IPS-18c (cell line): ENCODE results near the gene BMPER.

ENCODE experiments used
- H3K4me3 ChIP-seq: 2 replicates; pipeline ENCODE4 v1.7.0; 2013; ENCODE audit warnings: low read depth, mild to moderate bottlenecking, low read length, moderate library complexity; ENCODE audit not compliant: insufficient read depth
- H3K9me3 ChIP-seq: one replicate; pipeline ENCODE4 v1.6.1; 2013; ENCODE audit warnings: mild to moderate bottlenecking, low read length, moderate library complexity; ENCODE audit not compliant: control insufficient read depth, insufficient read depth

BMPER gene

GRCh38 chr7:34034728-34035127, 129.4 kb downstream of the BMPER start:
- no peak overlapping the region for H3K4me3 ChIP-seq
- H3K9me3 ChIP-seq: no peaks in the 10 kb centered on the region

- no peaks in the 10 kb centered on the region for H3K9me3 ChIP-seq
- H3K4me3 ChIP-seq: no peak overlapping the region
Measured at GRCh38 chr7:34036051-34036920, 130.9 kb downstream of the BMPER start.

GRCh38 chr7:34036972-34037792, 131.8 kb downstream of the BMPER start:
- H3K4me3 ChIP-seq: no peak overlapping the region
- H3K9me3 ChIP-seq: no peaks in the 10 kb centered on the region

DNA sequence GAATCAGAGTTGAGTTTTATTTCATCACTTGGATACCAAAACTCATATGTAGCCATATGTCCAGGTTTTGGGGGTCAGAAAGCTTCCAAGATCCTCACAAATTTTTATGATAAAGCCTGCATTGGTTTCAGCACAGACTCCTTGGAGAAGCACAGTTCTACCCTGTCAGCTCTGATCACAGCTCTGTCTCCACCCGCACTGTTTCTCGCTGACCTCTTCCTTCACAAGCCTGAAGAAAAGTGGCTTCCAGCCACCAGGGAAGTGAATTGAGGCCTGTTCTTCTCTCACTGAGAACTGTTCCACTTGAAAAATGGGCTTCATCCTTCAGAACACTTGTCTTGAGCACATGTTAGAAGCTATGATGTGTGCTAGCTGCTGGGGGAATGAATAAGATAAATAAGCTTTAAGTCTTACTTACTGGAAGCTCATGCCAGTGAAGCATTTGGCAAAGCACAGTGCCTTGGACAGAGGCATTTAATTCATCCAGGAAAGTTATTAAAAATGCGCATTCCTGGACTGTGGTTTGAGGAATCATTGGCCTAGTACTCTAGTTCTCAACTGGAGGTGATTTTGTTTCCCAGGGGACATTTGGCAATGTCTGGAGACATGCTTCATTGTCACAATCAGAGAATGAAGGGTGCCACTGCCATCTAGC, 133.6 kb downstream of the BMPER start:
- no peak overlapping the region for H3K4me3 ChIP-seq
- H3K9me3 ChIP-seq: no peaks in the 10 kb centered on the region

- H3K9me3 ChIP-seq: no peaks in the 10 kb centered on the region
- H3K4me3 ChIP-seq: no peak overlapping the region
Measured at GRCh38 chr7:34041707-34042106, 136.4 kb downstream of the BMPER start.

DNA sequence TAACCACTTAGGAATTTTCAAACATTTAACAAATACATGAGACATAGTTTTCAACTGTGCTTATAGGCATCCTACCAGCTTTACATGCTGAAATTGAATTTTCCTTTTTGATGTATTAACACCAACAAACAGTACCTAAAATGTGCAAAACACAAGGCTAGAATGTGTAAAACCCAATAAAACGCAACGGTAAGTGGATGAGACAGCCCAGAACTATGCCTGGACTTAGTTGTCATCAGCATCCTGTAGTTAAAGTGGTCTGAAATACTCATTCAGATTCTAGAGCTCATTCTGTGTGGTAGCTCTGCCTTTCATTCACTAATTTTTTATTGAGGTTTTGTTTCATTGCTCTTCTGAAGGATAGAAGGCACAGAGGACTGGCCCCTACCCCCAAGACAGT, 137.1 kb downstream of the BMPER start:
- no peak overlapping the region for H3K4me3 ChIP-seq
- H3K9me3 ChIP-seq: no peaks in the 10 kb centered on the region

GRCh38 chr7:34043461-34044305, 138.3 kb downstream of the BMPER start:
- Histone ChIP-seq H3K4me3 (no peak overlapping the region), H3K9me3 (no peaks in the 10 kb centered on the region)

- Histone ChIP-seq H3K4me3 (no peak overlapping the region), H3K9me3 (no peaks in the 10 kb centered on the region)
Measured at GRCh38 chr7:34044306-34044643, 138.9 kb downstream of the BMPER start.

- Histone ChIP-seq H3K4me3 (no peak overlapping the region), H3K9me3 (no peaks in the 10 kb centered on the region)
Measured at GRCh38 chr7:34044734-34045353, 139.5 kb downstream of the BMPER start.

DNA sequence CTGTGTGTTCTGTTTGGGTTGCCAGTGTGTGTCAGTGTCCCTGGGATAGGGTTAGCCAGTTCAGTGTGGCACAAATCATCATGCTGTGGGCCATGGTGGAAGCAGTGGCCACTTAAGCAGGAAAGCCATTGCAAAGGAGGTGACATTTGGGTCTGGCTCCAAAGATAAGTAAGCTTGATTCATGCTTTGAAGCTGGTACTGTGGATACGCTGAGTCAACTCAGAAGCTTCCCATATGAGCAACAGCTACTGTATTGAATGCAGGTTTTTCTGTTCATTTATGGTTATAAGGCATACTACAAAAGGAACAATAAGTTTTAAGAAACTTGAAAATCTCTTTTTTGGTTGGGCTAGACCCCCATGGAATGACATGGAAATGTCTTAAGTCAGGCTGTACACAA, 143.1 kb downstream of the BMPER start:
- H3K4me3 ChIP-seq: no peak overlapping the region
- H3K9me3 ChIP-seq: no peaks in the 10 kb centered on the region

DNA sequence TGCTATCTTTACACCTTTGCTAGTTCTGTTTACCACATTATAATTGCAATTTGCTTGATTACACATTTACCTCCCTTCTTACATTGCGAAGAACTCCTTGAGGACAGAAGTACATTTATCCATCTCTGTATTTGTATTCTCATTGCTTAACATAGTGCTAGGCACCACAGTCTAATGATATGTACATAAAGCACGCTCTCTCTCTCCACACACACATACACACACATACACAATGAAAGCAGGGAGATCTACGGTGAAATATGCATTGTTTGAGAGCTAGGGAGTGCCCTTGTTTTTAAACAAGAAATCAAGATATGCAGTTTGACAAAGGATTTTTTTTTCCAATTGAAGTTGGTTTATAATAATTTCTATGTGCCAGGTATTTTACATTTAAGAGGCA, 148.7 kb downstream of the BMPER start:
- H3K9me3 ChIP-seq: no peaks in the 10 kb centered on the region

DNA sequence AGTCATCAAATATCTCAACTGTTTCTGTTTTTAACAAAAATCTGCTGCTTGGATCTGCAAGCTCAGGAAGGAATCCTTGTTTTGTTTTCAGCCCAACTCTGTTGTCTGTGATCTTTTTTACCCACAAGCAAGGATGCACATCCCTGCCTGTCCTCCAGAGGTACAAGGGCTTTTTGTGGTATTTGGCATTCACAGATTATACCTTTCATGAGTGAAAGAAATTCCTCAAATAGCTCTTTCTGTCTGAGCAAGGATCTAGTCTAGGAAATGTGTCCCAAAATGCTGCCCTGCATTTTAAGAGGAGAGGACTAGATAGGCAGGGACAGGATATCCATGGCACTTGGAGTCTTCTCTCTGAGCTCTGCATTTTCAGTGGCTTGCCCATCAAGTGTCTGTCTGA, 151.8 kb downstream of the BMPER start:
- Histone ChIP-seq H3K4me3 (no peak overlapping the region), H3K9me3 (no peaks in the 10 kb centered on the region)

More for the DNA sequence above, 148.7 kb downstream of the BMPER start:
- H3K4me3 ChIP-seq: no peak overlapping the region

DNA sequence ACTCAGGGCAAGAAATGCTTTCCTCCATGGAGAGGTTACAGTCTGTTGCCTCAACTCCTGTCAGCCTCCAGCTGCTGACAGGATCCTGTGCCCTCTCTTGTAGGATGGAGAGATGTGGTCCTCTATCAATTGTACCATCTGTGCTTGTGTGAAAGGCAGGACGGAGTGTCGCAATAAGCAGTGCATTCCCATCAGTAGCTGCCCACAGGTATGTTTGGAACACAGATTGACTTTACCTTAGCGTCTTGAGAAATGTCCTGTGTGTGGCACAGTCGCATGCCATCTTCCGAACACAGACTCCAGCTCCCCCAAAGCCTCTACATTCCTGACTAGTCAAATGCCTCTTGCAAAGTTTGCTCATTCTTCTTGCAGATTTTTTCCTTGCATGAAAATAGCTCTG, 152.6 kb downstream of the BMPER start:
- no peak overlapping the region for H3K4me3 ChIP-seq
- no peaks in the 10 kb centered on the region for H3K9me3 ChIP-seq

DNA sequence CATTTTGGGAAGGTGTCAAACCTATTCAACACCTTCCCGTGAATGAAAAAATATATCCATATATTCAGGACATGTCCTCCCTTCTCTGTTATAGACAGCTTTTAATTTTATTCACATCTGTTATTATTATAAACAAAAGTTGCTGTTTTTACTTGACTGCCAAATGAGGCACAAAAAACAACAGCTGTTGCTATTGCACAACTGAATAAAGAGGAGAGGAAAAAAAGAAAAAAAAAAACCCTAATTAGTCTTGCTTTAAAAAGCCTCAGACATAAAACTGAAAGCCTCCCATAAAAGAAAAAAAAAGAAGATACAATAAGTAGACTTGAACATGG, 153.4 kb downstream of the BMPER start:
- H3K4me3 ChIP-seq: no peak overlapping the region
- no peaks in the 10 kb centered on the region for H3K9me3 ChIP-seq

GRCh38 chr7:34059136-34059828, 153.9 kb downstream of the BMPER start:
- Histone ChIP-seq H3K4me3 (no peak overlapping the region), H3K9me3 (no peaks in the 10 kb centered on the region)

GRCh38 chr7:34060196-34060947, 155.0 kb downstream of the BMPER start:
- no peak overlapping the region for H3K4me3 ChIP-seq
- H3K9me3 ChIP-seq: no peaks in the 10 kb centered on the region
